Muscle of back (tissue), 11 donors: ENCODE results near the gene SPG11. TPM values are rescaled to one million over a fixed set of nuclear protein-coding genes. Genes with fewer than 3 reads are reported as not detected.
"Not testable (repeated sequence)": the region's sequence is repeated elsewhere in the genome, so short reads cannot be mapped to it uniquely, and the experiment has no call there.

ENCODE experiments used
- DNase-seq, 3 donors: peaks; one replicate each; pipeline versions ENCODE4 v3.0.0 to v3.0.0-alpha.2; 2013
- polyA plus RNA-seq, 10 donors: library from polyadenylated mRNA; unstranded; fragments of 120-200 nt; gene quantifications; one replicate each; pipeline ENCODE4 v1.2.1, GENCODE V29; 2013; ENCODE audit not compliant: insufficient read length in 10 of 10

The SPG11 gene
- polyA plus RNA-seq, 10 donors: 32.4 to 56.5 (median 38.3) TPM

GRCh38 chr15:44633603-44634002 lies 29.9 kb downstream of the SPG11 start:
- DNase-seq: no peak

GRCh38 chr15:44625286-44625685 lies 38.2 kb downstream of the SPG11 start:
- not testable (repeated sequence) for DNase-seq

- no peak for DNase-seq
Measured at GRCh38 chr15:44623178-44623577, 40.3 kb downstream of the SPG11 start.

- no peak for DNase-seq
Measured at GRCh38 chr15:44620081-44620480, 43.4 kb downstream of the SPG11 start.

- no peak for DNase-seq
Measured at GRCh38 chr15:44616974-44617373, 46.5 kb downstream of the SPG11 start.

GRCh38 chr15:44606740-44607139 lies 56.7 kb downstream of the SPG11 start:
- DNase-seq: no peak

- DNase-seq: no peak
Measured at GRCh38 chr15:44603126-44603525, 60.3 kb downstream of the SPG11 start.

- peak in 1 of 3 donors; percentile 4 for DNase-seq
Measured at GRCh38 chr15:44598892-44599291, 64.6 kb downstream of the SPG11 start.

- no peak for DNase-seq
Measured at GRCh38 chr15:44598066-44598465, 65.4 kb downstream of the SPG11 start.

- DNase-seq: no peak
Measured at GRCh38 chr15:44596511-44597010, 66.9 kb downstream of the SPG11 start.

GRCh38 chr15:44595656-44596510 lies 67.6 kb downstream of the SPG11 start:
- DNase-seq: no peak

- no peak for DNase-seq
Measured at GRCh38 chr15:44595246-44595645, 68.2 kb downstream of the SPG11 start.

- peak in 1 of 3 donors; percentile 20 for DNase-seq
Measured at GRCh38 chr15:44593042-44593736, 70.3 kb downstream of the SPG11 start.

GRCh38 chr15:44591326-44591725 lies 72.1 kb downstream of the SPG11 start:
- no peak for DNase-seq

- no peak for DNase-seq
Measured at GRCh38 chr15:44588541-44588940, 74.9 kb downstream of the SPG11 start.

GRCh38 chr15:44585633-44586032 lies 77.8 kb downstream of the SPG11 start:
- no peak for DNase-seq

- no peak for DNase-seq
Measured at GRCh38 chr15:44584162-44584749, 79.2 kb downstream of the SPG11 start.

- DNase-seq: no peak
Measured at GRCh38 chr15:44580105-44580504, 83.4 kb downstream of the SPG11 start.

- no peak for DNase-seq
Measured at GRCh38 chr15:44574734-44575133, 88.7 kb downstream of the SPG11 start.

GRCh38 chr15:44573386-44573785 lies 90.1 kb downstream of the SPG11 start:
- peak in 1 of 3 donors; percentile 10 for DNase-seq

- DNase-seq: no peak
Measured at GRCh38 chr15:44570361-44570760, 93.1 kb downstream of the SPG11 start.

GRCh38 chr15:44569316-44569715 lies 94.1 kb downstream of the SPG11 start:
- no peak for DNase-seq

- no peak for DNase-seq
Measured at GRCh38 chr15:44568338-44568737, 95.1 kb downstream of the SPG11 start.
